Progenitor cell of endocrine pancreas (in vitro differentiated cells): Measurements from ENCODE around the gene FAM8A1. TPM values are rescaled to one million over a fixed set of nuclear protein-coding genes. Genes with fewer than 3 reads are reported as not detected.

Source experiments
- DNase-seq: peaks from one replicate; pipeline ENCODE4 v3.0.0; 2021; ENCODE audit warnings: low spot score; ENCODE audit not compliant: unreplicated experiment
- H3K27ac Mint-ChIP-seq: 2 replicates; pipeline ENCODE4 v1.8.0; 2021; ENCODE audit warnings: mild to moderate bottlenecking, moderate library complexity, mixed read lengths
- H3K27me3 Mint-ChIP-seq: 2 replicates; pipeline ENCODE4 v1.8.0; 2021; ENCODE audit warnings: mixed read lengths
- H3K36me3 Mint-ChIP-seq: 2 replicates; pipeline ENCODE4 v1.8.0; 2022; ENCODE audit warnings: mixed read lengths; ENCODE audit not compliant: insufficient read depth
- H3K4me1 Mint-ChIP-seq: 2 replicates; pipeline ENCODE4 v1.8.0; 2021; ENCODE audit warnings: low read depth, mixed read lengths
- H3K4me3 Mint-ChIP-seq: 2 replicates; pipeline ENCODE4 v1.8.0; 2021; ENCODE audit warnings: low read depth, mild to moderate bottlenecking, moderate library complexity, mixed read lengths
- H3K9me3 Mint-ChIP-seq: 2 replicates; pipeline ENCODE4 v1.8.0; 2021; ENCODE audit warnings: low read depth, mixed read lengths
- long read RNA-seq: library from polyadenylated mRNA; unstranded; transcript quantifications from one replicate; pipeline ENCODE4 v2.0.0, GENCODE V29; 2020
- total RNA-seq: library from RNA; stranded (reverse); gene quantifications from 2 replicates; pipeline ENCODE4 v1.2.1, GENCODE V29; 2021
- TF ChIP-seq, protein P1 (sequence below): fragments of 200-600 bp; sonication (generic); IDR thresholded peaks from one replicate; pipeline ENCODE4 v1.5.0; 2021; ENCODE audit warnings: antibody characterized with exemption, mild to moderate bottlenecking; ENCODE audit not compliant: unreplicated experiment

FAM8A1 gene
- total RNA-seq = 18.7 and 19.4 TPM in 2 replicates
- long read RNA-seq, partial matches to known transcripts = 3 of 3 reads
- long read RNA-seq, other reads (novel, unspliced or antisense) = 0 of 3 reads

DNA sequence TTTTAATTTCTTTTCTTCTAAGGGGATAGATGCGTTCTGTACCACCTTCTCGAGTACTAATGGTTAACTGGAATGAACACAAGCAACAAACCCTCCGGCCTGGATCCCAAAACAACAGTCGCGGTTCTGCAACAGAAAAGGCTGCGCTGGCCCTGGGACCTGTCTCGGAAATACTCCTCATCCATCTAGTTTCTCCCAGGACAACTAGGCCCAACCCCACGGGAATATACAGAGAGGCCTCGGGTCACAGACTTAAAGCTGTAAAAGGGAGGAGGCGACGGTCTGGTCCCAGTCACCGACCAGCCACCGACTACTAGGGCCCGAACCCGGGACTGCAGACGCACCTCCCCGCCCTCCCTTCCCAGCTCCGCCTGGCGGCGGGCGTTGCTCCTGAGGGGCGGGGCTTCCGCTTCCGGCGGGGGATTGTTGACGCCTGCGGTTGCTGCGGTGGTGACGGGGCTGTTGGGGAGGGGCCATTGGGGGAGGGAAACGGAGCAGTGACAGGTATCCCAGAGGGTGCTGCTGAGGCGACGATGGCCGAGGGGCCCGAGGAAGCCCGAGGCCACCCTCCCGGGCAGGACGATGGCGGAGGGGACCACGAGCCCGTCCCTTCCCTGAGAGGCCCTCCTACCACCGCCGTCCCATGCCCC is at the start of gene FAM8A1:
Gene FAM8A1, plus strand, starts transcription at position 426 of the 650 bp plus-strand sequence. Its CDS starts 108 bp downstream, at position 534.
- Mint-ChIP-seq H3K27me3 (no peaks in the 10 kb centered on the region), H3K27ac (peak within 1 kb of the TSS; percentile 94), H3K4me3 (peak within 1 kb of the TSS; percentile 76), H3K9me3 (no peaks in the 10 kb centered on the region), H3K36me3 (peaks cover 5% of the 10 kb centered on the region), H3K4me1 (peaks cover 13% of the 10 kb centered on the region)
- TF ChIP-seq, protein P1, sequence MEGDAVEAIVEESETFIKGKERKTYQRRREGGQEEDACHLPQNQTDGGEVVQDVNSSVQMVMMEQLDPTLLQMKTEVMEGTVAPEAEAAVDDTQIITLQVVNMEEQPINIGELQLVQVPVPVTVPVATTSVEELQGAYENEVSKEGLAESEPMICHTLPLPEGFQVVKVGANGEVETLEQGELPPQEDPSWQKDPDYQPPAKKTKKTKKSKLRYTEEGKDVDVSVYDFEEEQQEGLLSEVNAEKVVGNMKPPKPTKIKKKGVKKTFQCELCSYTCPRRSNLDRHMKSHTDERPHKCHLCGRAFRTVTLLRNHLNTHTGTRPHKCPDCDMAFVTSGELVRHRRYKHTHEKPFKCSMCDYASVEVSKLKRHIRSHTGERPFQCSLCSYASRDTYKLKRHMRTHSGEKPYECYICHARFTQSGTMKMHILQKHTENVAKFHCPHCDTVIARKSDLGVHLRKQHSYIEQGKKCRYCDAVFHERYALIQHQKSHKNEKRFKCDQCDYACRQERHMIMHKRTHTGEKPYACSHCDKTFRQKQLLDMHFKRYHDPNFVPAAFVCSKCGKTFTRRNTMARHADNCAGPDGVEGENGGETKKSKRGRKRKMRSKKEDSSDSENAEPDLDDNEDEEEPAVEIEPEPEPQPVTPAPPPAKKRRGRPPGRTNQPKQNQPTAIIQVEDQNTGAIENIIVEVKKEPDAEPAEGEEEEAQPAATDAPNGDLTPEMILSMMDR = peak; percentile 55
- DNase-seq = peak; percentile 88

DNA sequence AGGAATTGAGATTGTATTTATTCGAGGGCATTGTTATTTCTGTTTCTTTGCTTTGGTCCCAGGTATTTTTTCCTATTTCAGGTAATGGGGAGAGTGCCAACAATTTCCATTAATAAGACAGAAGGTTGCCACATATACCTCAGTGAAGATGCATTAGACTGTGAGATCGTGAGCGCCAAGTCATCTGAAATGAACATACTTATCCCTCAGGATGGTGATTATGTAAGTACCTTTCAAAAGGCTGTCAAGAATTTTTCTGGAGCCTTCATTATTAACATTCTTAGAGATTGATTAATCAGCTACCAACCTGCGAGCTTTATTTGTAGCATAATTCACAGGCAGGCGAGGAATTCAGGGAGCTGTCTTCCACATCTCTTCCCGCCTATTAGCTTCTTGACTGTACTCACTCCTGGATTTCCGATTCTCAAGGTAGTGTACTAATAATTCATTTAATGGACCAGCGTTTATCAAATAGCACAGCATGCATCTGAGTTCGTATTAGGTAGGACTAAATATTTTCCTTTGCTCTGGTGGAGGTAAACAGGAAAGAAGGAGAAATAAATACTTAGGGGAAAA is 48.6 kb upstream of the FAM8A1 start:
- peaks cover 21% of the 10 kb centered on the region for H3K36me3 Mint-ChIP-seq
- H3K27me3 Mint-ChIP-seq = no peaks in the 10 kb centered on the region
- no peak overlapping the region for H3K27ac Mint-ChIP-seq
- peaks cover 2% of the 10 kb centered on the region for H3K4me1 Mint-ChIP-seq
- no peaks in the 10 kb centered on the region for H3K9me3 Mint-ChIP-seq
- TF ChIP-seq, protein P1 = no peak
- H3K4me3 Mint-ChIP-seq = no peak overlapping the region
- no peak for DNase-seq

DNA sequence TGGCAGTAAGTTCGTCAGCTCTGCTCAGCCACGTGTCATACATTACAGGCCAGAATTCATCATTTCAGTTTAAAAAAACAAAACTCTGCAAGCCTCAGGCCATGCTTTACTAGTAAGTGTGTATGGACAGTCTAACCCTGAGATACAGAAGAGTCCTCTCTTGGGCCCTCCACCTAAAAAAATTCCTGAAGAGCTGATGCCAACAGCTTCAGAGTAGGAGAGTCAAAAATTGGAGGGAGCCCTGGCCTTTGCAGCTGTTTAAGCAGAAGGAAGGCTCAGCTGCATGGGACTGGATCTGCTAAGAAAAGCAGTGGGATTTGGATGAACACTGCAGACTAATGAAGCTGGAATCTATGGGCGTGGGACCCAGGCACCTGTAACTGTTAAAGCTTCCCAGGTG is 47.2 kb upstream of the FAM8A1 start:
- Mint-ChIP-seq H3K27me3 (no peaks in the 10 kb centered on the region), H3K27ac (no peak overlapping the region), H3K4me3 (no peak overlapping the region), H3K9me3 (no peaks in the 10 kb centered on the region), H3K4me1 (peaks cover 2% of the 10 kb centered on the region), H3K36me3 (peaks cover 18% of the 10 kb centered on the region)
- DNase-seq = no peak
- TF ChIP-seq, protein P1 = no peak

DNA sequence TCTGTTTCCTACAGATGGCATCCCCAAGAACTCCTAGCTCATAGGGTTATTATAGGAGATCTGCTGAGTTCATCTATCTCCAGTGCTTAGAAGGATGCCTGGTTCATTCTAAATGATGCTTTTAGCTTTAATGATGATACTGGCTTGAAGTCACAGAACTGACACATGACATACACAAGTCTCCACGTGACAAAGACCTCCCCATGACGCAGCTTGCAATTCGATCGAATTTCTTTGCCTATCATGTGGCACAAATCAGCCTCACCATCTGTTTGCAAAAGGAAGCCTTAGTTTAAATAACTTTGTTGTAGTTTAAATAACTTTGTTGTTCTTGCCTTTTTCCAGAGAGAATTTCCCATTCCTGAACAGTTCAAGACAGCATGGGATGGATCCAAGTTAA is 44.1 kb upstream of the FAM8A1 start:
- TF ChIP-seq, protein P1 = no peak

GRCh38 chr6:17562636-17563035 is 37.5 kb upstream of the FAM8A1 start:
- peaks cover 35% of the 10 kb centered on the region for H3K9me3 Mint-ChIP-seq
- H3K27ac Mint-ChIP-seq = no peak overlapping the region
- H3K27me3 Mint-ChIP-seq = no peaks in the 10 kb centered on the region
- DNase-seq = no peak
- H3K36me3 Mint-ChIP-seq = peaks cover 9% of the 10 kb centered on the region
- H3K4me3 Mint-ChIP-seq = no peak overlapping the region
- H3K4me1 Mint-ChIP-seq = no peaks in the 10 kb centered on the region
- TF ChIP-seq, protein P1 = no peak

More for the DNA sequence above, 44.1 kb upstream of the FAM8A1 start:
- H3K27me3 Mint-ChIP-seq = no peaks in the 10 kb centered on the region
- peaks cover 10% of the 10 kb centered on the region for H3K9me3 Mint-ChIP-seq
- no peaks in the 10 kb centered on the region for H3K4me1 Mint-ChIP-seq
- no peak overlapping the region for H3K27ac Mint-ChIP-seq
- DNase-seq = no peak
- H3K4me3 Mint-ChIP-seq = no peak overlapping the region
- H3K36me3 Mint-ChIP-seq = peaks cover 23% of the 10 kb centered on the region
